NCI-H446 treated with DMSO at 0.1 percent for 48 hours (cell line): Measurements from ENCODE around the gene ALPG.
"Not testable (repeated sequence)": the region's sequence is repeated elsewhere in the genome, so short reads cannot be mapped to it uniquely, and the experiment has no call there.

ENCODE experiments used
- DNase-seq: peaks from one replicate; lab custom pipeline; 2025; lab: John Stamatoyannopoulos, UW

ALPG gene

DNA sequence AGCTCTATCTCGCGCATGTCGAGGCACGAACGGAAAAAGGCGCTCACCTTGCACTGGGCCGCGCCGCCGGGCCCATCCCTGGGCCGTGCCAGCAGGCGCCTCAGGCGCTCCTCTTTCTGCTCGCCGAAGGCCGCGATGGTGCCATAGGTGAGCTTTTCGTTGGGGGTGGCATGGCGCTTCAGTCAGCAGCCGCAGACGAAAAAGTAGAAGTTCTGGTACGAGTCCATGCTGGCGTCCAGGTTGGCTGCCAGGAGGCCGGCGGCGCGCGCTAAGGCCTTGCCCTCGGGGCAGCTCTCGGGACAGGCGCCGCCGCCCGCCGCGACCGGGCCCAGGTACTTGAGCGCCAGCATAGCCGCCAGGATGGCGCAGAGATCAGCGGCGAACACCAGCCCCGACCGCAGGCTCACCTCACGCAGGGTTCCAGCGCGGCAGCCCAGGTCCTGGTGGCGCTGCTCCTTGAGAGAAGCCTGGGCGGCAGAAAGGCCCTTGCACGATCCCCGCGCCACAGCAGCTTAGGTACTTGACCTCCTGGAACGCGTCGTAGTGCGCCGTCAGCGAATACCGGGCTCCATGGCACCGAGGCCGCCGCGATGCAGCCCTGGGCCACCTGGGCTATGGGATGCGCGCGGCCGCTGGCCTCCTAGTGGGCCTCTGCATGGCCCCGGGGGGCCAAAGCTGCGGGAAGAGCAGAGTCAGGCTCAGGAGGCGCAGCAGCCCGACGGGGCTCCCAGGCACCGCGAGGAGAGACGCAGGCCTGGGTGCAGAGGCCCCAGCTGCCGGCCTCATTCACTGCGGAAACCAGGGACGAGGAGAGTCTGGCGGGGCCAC, 12.8 kb downstream of the ALPG start:
- no peak for DNase-seq

DNA sequence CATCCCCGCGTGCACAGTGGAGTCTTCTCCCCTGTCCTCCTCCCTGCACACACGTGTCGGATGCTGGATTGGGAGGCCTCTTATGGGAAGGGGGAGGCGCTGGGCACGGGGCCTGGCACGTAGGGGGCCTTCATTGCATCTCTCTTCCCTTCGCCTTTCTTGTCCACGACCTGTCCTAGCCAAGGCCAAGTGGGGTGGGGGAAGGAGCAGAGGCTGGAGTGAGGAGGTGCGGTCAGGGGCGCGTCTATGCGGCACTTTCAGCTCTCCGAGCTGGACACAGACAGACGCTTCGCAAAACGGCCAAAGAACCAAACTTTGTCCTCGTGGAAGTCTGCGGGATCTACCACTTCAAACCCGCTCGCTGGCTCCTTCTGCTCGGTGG, 13.4 kb downstream of the ALPG start:
- no peak for DNase-seq

DNA sequence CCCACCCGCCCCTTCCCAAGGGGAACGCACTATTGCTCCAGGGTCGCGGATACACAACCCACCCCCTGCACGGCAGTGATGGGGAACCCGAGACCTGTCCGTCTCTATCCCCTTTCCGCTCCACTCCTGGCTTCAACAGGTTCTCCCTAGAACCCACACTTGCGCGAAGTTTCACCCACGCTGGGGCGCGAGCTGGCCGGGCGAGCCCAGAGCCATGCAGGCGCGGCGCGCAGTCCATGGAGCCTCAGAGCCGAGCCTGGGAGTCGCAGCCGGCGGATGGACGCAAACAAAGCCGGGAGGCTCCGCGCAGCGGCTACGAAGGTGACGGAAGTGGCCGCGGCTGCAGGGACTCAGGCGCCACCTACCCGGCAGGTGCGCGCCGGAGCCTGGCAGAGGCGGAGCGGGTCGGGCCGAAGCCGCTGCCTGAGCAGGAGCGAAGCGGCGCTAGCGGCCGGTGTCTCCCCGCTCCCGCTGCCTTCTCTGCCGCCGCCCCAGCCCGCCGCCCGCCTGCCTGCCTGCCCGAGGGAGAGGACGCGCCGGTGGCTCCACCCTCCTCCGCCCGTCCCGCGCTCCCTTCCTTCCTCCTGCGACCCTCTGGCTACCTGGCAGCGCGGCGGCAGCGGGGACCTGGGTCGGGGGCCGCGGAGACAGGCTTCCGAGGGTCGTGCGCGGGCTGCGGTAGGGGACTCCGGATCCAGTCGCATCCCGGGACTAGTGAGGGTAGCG, 14.0 kb downstream of the ALPG start:
- DNase-seq, result no peak

DNA sequence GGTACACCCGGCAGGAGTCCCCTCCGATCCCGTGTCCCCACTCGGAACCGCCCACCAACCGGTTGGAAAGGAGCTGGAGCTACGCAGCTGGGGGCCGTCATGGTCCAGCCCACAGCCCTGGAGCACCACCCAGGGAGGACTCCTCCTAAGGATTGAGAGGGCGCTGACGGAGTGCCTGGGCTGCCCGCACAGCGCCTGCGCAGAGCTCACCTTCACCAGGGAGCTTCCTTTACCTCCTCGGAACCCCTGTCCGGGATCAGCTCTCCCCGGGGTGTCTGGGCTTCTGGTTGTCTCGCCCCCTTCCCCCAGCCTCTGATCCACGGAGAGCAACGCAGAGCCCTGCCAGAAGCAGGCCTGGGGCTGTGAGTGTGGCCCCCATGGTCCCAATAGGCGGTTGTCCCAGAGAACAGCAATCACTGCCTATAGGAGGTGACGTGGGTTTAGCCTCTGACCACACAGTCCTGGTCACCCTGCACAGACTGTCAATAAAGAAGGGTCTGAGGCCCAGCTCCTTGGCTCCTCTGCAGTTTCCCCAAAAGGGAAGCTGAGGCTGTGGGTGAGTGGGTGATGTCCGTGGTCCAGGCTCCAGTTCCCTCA, 14.6 kb downstream of the ALPG start:
- DNase-seq, result no peak

DNA sequence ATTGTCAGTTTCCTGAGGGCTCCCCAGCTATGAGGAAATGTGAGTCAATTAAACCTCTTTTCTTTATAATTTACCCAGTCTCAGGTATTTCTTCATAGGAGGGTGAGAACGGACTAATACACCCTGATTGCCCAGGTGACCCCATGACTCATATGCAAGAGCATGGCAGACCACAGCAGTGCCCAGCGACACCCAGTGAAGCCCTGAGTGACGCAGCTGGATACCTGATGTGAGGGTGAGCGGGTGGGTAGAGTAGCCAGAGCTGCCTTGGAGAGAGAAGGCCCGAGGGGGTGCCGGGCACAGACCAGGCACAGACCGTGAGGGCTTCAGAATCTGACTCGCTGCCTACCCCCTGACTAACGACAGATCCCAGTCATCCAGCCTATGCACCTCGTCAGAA, 15.4 kb downstream of the ALPG start:
- no peak for DNase-seq

DNA sequence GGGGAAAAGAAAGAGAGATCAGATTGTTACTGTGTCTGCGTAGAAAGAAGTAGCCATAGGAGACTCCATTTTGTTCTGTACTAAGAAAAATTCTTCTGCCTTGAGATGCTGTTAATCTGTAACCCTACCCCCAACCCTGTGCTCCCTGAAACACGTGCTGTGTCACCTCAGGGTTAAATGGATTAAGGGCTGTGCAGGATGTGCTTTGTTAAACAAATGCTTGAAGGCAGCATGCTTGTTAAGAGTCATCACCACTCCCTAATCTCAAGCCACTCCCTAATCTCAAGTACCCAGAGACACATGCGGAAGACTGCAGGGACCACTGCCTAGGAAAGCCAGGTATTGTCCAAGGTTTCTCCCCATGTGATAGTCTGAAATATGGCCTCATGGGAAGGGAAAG, 16.4 kb downstream of the ALPG start:
- not testable (repeated sequence) for DNase-seq

DNA sequence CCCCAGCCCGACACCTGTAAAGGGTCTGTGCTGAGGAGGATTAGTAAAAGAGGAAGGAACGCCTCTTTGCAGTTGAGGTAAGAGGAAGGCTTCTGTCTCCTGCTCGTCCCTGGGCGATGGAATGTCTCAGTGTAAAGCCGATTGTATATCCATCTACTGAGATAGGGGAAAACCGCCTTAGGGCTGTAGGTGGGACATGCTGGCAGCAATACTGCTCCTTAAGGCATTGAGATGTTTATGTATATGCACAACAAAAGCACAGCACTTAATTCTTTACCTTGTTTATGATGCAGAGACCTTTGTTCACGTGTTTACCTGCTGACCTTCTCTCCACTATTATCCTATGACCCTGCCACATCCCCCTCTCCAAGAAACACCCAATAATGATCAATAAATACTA, 16.8 kb downstream of the ALPG start:
- not testable (repeated sequence) for DNase-seq

DNA sequence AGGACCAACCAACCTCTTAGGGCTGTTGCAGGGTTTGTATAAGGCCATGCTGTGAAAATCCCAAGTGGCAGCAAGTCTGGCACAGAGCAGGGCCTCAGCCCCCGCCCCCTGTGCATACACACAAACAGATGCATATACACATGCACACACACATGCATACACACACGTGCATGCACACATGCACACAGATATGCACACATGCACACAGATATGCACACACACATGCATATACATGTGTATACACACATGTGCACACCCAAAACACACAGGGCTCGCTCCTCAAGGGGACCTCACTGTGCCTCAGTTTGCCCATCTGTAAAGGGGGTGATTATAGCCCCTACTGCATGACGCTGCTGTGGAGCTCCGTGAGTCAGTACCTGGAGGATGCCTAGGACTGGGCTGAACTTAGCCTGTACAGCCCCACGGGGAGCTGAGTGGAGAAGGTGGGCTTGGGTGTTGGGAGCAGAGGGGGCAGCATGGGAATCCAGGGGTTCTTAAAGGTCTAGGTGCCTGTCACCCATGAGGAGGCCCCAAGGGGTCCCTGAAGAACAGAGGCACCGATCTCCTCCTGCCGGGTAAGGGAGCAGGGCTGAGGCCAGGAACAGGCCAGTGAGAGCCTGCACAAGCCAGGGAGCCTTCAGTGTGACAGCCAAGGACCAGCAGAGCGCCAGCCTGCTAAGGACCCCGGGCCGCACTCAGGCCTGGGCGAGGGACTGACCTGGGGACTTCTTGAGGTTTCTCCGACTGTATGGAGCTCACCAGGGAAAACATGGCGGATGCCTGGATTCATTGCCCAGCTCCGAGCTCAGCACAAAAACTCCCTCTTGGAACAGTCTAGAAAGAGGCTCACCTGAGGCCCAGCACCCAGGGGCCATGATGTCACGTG, 25.3 kb downstream of the ALPG start:
- no peak for DNase-seq

DNA sequence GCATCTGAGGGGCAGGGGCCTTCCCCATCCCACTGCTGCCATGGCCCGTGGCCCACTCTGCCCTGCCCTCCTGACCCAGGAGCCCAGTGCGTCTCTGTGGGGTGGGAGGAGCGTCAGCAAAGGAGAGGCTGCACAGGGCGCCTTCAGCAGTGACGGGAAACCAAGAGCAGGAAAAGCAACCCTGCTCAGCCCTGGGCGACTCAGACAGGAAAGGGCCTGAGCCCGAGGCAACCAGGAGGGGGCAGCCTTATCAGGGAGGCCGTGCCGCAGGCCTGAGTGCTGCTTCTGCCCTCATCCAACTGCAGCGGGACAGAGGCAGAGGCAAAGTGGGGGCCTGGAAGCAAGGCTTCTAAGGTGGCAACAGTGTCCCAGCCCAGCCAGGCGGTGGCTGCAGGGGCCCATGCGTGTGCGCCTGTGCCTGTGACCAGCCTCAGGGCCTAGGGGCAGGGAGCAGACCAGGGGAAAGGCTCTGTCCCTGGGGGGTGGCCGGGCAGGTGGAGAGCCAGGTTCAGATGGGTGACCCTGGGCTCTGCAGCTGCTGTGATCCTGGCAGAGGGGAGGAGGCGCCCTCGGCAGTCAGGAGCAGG, 26.0 kb downstream of the ALPG start:
- DNase-seq, result no peak

DNA sequence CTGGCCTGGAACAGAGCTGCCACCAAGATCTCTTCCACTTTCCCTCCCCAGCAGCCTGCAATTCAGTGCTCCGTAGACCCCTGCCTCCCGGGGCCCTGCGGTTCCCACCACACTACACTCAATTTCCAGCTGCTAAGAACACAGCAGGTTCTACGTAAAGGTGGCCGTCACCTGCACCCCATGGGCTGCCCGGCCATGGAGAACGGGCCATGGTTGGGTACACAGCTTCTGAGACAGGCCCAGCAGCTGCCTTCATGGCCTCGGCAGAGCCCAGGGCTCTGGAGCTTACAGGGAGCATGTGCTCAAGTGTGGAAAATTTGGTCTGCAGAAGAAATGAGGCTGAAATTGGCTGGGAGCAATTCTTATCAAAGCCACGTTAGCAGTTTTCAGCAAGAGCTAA, 27.0 kb downstream of the ALPG start:
- DNase-seq, result not testable (repeated sequence)

DNA sequence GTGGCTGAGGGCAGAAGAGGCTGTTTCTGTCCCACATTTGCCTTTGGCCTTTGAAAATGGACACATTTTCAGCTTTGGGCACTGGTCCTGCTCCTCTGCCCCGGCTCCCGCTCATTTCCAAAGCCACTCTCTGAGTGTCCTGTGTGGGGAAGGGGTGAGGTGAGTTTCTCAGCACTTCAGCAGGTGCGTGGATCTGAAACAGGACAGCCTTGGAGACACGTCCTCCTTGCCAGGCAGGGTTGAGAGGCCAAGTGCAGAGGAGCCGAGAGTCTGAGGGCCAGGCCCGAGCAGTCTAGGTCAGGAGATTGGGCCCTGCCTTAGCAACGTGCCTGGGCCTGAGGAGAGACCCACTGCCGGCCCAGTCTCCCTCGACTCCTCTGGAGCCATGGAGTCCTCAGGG, 27.4 kb downstream of the ALPG start:
- DNase-seq, result no peak

DNA sequence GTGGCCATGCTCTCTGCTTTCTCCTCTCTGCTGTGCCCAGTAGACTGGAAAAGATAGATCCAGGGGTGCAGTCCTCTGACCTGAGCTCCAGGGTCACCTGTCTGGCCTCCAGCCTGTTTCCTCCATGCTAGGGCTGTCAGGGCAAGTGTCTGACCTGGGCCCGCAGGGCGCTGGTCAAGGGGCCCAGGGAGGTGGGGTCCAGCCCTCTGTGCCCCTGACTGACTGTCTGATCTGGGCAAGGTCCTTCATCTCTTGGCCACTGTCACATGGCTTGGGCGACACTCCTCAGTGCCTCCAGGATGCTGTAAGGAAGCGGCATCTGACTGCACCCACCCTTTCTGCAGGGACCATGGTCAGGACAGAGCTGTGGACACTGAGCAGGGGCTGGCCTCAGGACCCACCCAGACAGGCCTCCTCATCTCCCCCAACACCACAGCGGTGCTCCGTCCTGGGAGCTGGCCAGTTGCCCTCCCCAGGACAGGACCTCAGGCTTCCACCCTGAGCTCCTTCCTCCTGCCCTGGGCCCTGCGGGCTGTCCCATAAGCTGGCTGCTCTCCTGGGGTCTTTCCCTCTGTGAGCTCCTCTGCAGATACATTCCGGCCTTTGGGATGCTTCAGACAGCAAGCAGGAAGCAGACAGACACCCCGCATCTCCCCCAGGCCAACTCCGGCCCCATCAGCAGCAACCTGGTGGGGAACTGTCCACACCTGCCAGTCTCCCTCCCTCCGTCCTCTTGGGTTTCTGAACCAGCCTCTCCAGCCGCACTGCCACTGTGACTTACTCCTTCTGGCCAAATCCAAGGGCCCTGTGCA, 28.1 kb downstream of the ALPG start:
- DNase-seq, result no peak

DNA sequence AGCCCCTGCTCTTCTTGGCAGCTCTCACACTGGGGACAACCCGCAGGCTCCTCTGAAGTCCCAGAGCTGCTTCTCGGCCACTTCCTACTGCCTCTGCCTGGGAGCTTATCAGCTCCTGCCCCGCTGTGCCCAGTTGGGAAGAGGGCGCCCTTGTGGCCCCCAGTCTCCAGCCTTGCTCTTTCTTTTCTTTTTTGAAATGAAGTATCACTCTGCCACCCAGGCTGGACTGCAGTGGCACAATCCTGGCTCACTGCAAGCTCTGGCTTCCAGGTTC, 28.7 kb downstream of the ALPG start:
- no peak for DNase-seq

DNA sequence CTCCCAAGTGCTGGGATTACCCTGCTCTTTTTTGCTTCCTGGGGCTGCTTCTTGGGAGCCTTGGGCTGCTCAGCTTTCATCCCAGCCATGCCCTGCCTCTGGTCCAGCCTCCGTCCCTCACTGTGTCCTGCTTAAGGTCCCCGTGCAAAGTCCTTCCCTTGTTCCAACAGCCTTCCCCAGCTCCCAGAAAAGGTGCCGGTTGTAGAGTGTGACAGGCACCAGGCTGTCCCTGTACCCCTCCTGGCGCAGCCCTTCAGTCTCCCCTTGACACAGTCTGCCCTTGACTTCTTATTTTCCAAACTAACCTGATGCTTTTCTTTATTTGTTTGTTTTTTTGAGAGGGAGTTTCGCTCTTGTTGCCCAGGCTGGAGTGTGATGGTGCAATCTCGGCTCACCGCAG, 29.2 kb downstream of the ALPG start:
- no peak for DNase-seq

DNA sequence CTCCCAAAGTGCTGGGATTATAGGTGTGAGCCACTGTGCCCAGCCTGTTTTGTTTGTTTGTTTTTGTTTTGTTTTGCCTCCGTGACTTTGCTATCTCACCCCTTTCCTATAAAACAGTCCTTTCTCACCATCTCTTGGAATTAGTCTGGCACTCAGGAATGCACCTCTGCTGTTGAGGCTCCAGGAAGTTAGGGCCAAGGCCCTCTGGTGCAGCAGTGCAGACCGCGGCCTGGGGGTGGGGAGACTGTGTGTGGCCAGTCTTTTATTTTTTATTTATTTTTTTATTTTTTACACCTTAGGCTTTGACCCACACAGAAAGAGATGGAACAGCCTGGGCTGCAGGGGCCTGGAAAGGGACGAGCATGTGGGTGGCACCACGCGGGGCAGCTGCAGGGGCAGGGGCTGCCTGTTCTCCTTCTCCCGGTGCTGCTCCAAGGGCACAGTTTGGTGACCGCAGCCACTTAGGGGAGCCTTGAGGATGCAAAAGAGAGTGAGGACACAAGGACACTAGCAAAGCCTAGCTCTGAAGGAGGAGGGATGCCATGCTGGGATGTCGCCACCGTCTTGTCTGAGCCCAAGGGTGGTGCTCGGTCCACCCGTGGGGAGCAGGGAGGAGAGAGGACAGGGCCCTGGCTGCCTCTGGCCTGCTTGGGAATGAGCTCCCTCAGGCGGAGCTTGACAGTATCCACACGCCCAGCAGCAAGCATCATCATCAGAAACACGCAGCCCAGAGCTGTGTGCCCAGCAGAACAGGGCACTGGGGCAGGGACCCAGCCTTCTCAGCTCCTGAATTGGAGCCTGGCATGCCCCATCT, 29.9 kb downstream of the ALPG start:
- no peak for DNase-seq

DNA sequence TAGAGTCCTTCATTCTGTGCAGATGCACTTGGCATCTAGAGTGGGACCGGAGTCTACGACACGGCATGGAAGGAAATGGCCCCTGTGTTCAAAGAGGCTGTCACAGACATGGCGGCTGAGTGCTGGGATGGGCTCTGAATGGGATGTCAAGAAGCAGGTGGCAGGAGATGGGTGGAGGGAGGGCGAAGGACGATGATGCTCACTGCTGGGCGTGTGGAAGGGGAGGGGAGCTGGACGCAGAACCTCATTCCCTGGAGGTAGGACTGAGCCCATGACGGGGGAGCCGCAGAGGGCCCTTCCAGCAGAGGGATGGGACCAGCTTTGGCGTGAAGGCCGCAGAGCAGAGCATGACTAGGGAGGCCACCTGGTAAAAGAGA, 30.5 kb downstream of the ALPG start:
- no peak for DNase-seq

DNA sequence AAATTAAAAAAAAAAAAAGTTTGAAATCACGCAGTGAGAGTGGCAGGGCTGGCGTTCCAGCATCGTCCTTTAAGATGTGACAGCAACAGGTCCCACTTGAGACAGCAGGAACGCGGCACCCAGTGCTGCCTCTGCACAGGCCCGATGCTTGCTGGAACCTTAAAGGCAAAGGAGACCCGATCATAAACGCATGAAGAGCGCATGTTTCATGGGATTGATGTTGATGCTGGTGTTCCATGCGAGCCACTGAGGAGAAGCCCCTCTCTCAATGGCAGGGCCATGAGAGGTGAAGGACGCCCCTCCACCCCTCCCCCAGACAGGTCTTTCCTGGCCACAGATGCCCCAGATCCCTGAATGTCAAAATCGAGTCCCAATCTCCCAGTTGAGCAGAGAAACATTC, 31.4 kb downstream of the ALPG start:
- no peak for DNase-seq

DNA sequence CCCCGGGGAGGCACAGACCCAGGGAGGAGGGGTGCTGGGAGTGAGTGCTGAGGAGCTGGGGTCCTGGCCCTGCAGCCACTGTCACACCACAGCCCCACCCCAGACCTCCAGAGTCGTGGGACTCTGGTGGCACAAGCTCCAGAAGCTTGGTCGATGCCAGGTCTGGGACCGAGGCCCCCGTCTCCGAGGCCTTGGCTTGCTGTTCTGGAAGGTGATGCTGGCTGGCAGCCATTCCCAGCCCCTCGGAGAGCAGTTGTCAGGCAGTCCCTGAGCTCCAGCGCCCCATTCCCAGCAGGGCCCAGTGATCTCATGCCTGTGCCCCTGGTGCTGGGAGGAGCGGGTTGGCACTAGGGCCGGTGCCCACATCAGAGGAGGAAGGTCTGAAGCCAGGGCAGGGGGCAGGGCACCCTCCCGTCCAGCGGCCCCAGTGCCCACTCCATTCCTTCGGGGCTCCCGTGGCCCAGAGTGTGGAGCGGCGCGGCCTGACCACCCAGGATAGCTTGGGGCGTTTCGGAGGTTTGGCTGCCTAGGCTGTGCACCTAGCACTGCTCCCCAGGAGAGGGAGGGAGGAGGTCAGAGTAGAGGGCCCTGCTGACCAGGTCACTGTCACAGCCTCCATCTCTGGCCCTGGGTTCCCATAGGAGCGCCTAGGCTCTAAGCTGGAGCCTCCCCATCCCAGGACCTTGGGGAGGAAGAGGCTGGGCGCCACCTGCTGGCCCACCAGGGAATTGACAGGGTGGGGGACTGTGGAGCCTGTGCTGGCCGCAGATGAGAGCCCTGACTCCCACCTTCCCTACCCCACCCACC, 32.5 kb downstream of the ALPG start:
- DNase-seq, result no peak

DNA sequence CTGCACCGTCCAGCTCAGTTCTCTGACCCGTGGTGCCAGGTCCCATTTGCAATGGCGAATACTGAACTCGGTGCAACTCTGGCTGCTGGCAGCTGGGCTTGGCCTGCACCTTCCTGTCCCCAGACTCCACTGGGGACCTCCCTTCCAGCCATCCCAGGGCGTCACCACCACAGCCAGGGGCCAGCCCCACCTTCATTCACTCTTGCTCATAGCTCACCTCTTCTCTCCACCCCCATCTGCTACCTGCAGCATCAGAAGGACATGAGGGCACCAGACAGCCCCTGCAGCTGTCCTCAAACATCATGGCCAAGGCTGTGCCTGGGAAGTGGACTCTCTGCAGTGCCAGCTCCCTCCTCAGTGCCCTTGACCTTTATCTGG, 33.1 kb downstream of the ALPG start:
- DNase-seq, result no peak
